Non-pigmented ciliary epithelial cell (primary cell): ENCODE data around the gene ZDHHC14.
A peak's percentile ranks its signal among the peaks of the same experiment; 100 is the strongest.

Experiments used
- DNase-seq: peaks from one replicate; pipeline ENCODE4 v3.0.0-alpha.2; 2010; ENCODE audit warnings: low read depth

Gene ZDHHC14

DNA sequence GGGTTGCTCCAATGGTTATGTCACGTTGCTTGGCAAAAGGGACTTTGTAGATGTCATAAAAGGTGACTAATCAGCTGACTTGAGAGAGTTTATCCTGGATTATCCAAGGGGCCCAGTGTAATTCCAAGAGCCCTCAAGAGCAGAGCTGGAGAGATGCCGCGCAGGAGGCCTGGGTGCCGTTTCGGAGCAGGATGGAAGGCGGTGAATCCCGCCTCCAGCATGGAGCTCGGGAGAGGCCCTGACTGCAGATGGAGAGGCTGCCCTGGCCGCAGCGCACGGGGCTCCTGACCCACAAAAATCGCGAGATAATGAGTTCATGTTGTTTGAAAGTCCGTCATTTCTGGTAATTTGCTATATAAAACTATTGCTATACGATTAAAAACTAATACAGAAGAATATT lies 219.8 kb downstream of the ZDHHC14 start:
- no peak for DNase-seq

GRCh38 chr6:157602521-157603295 lies 221.7 kb downstream of the ZDHHC14 start:
- no peak for DNase-seq

- no peak for DNase-seq
These were observed 222.4 kb downstream of the ZDHHC14 start for GRCh38 chr6:157603314-157603940.

DNA sequence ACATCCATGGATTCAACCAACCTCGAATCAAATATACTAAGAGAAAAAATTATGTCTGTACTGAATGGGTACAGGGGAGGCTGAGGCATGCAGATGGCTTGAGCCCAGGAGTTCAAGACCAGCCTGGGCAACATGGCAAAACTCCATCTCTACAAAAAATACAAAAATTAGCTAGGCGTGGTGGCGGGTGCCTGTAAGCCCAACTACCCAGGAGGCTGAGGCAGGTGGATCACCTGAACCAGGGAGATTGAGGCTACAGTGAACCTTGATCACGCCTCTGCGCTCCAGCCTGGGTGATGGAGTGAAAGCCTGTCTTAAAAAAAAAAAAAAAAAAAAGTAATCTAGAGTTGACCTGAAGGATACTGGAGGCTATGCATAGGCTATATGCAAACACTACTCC lies 223.0 kb downstream of the ZDHHC14 start:
- no peak for DNase-seq

DNA sequence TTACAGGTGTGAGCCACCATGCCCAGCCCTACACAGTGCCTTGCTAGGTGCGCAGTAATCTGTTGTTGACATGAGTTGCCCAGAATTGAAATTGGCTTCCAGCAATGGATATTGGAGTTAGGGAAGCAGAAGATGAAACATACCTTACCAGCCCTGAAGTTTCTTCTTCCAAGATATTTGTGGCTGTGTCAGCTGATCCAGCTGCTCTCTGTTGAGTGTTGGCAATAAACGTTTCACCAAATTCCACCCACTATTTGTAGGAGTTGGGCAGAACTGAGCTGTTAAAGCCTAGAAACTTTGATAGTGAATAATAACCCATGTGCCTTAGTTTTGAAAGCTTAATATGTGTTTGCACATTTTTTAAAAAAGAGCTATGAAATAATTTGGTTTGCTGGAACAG lies 223.8 kb downstream of the ZDHHC14 start:
- no peak for DNase-seq

GRCh38 chr6:157605484-157605883 lies 224.5 kb downstream of the ZDHHC14 start:
- no peak for DNase-seq

DNA sequence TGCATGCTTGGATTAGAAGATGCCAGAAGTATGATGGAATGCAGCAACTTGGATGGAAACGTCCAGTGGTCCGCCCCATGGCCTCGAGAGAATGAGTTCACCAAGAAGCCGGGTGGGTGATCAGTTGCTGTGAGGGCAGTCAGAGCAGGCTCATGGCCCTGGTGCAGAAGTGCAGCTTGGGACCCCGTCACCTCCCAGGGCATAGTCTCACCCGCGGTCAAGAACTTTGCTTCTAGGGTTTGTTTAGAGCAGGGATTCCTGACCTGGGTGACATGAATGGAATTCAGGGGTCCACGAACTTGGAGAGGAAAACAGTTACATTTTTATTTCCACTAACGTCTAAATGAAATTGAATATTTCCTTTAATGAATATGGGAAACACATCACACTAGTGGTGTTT lies 225.5 kb downstream of the ZDHHC14 start:
- no peak for DNase-seq

DNA sequence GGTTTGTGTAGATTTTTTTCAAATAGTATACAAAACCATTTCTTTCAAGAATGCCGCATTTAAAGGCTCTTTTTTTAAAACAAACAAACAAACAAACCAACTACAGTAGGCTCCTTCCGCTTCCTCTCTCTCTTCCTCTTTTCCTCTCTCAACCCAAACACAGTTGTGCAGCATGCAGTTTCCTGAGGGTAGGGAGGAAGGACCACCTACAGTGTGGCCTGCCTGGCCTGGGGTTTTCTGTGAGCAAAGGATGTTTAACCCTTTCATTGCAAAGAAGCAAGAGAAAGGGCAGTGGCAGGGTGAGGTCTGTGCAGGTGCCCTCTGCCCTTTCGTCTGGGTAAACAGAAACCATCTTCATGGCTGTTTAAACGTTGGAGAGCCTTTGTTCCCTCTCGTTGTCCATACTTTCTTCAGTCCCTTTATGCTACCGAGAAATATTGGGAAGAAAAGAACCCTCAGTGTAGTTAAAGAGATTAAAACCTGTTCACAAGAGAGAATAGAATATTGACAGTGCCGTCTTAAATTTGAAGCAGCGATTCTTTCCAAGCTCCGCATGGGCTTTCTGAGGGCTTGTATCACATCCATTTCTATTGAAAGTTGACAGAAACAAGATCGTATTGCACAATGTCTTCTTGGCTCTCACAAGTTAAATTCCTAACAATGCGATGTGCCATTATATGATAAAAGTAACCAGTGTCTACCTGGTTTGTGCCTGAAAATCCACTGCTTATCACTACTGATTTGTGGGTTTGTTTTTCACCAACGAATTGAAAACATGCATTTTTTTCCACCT lies 226.5 kb downstream of the ZDHHC14 start:
- no peak for DNase-seq

DNA sequence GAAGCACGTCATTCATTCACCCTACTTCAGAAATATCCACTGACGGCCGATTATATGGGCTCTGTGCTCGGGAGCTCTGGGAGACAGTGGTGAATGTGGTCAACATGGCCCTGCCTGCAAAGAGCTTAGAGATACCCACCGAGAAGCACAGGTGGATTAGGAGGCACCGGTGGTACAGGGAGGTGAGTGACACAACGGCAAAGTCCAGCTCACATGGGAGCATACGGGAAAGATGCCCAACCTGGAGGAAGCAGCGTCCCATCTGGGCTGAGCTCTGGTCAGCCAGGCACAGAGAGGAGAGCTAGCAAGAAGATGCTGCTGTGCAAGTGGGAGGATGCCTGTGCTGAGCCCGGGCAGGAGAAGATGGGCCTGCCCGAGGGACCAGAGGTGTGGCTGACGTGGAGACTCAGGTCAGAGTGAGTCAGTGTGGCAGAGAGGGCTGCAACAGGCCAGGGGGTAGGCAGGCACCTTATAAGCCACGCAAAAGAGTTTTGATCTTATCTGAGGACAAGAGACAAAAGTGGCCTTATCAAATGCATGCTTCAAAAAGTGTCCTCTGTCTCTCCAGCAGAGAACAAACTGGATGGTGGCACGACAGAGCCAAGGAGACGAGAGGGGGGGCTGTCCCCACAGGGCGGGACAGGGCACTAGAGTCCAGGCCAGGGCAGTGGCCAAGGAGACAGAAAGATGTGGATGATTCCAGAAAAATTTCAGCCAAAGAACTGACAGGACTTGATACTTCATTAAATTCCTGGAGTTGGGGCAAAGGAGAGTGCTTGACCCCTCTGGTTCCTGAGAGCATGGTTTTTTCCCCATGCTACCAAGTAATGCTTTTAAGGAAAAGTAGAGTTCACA lies 227.5 kb downstream of the ZDHHC14 start:
- no peak for DNase-seq

- DNase-seq, result no peak
These were observed 228.1 kb downstream of the ZDHHC14 start for GRCh38 chr6:157609117-157609516.

GRCh38 chr6:157609556-157609955 lies 228.6 kb downstream of the ZDHHC14 start:
- DNase-seq, result no peak

DNA sequence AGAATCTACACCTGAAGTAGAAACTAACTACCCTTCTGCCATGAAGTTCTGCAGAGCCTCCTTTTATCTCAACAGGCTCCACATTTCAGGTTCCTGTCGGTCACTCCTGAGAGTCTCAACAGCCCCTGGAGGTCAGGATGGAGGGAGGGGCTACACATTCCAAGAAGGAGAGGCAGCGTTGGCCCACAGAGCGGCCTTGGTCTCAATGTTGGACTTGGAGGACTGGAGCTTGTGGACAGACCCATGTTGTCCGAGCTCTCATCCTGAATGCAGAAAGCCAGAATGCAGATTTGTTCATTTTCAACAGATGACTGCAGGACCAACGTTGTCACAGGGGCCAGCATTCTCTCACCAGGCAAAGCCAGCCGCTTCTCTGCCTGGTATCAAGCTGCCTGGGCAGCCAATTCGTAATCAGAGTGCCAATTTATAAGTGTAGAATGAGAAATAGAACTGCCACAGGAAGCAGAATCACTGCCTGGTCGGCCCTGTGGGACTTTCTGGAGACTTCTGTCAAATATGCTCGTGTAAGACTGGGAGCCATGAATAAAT lies 229.5 kb downstream of the ZDHHC14 start:
- DNase-seq, result no peak

GRCh38 chr6:157611406-157611805 lies 230.4 kb downstream of the ZDHHC14 start:
- no peak for DNase-seq

- DNase-seq, result peak; percentile 51
These were observed 232.1 kb downstream of the ZDHHC14 start for GRCh38 chr6:157613011-157613522.

DNA sequence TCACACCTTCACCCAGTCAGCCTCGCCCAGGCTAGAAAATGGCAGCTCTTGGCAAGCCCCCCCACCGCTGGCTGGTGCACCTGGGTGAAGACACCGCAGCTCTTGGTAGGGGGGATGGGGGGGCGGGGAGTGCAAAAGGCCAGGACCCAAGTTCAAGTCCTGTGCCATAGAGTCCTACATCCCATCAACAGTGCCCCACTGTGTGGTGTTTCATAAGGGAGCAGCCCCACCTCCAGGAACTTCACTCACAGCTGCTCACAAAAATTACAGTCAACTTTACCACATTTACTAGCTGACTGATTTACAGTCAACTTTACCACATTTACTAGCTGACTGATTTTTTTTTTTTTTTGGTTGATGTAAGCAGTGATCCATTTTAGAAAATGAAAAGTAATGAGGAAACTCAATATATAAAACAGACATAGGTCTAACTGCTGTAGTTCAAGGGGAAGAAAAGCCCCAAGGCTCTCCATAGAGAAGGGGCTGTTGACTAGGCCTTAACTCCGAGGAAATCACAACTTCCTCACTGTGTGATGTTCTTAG lies 233.1 kb downstream of the ZDHHC14 start:
- no peak for DNase-seq

DNA sequence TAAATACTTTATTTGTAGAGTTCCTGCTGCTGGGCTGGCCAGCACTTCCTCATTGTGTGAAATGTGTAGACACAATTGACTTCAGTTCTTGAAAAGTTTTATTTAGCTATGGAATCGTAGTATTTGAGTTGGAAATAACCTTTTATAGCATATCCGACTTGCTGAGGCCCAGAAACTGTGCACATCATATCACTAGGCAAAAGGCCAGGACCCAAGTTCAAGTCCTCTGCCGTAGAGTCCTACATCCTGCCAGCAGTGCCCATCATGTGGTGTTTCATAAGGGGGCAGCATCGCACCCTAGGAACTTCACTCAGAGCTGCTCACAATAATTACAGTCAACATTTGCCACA lies 234.4 kb downstream of the ZDHHC14 start:
- no peak for DNase-seq

DNA sequence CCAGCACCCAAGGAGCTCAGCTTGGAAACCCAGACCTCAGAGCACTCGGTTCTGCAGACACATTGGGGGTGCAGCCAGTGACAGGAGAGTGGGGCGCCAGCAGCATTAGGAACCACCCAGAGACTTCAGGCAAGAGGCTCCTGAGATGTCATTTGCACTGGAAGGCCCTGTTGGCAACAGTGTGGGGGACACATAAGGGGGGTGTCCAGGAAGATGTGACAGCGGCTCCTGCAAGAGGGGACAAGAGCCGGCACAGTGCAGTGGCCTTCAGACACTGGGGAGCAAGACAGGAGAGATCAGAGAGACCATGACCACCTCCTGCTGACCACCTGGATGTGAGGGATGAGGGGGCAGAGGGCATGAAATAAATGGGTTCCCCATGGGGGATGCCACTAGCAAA lies 235.0 kb downstream of the ZDHHC14 start:
- DNase-seq, result no peak

- no peak for DNase-seq
These were observed 240.0 kb downstream of the ZDHHC14 start for GRCh38 chr6:157620944-157621343.

- no peak for DNase-seq
These were observed 240.4 kb downstream of the ZDHHC14 start for GRCh38 chr6:157621406-157621805.

- DNase-seq, result no peak
These were observed 241.4 kb downstream of the ZDHHC14 start for GRCh38 chr6:157622427-157622826.

GRCh38 chr6:157625111-157625510 lies 244.1 kb downstream of the ZDHHC14 start:
- no peak for DNase-seq
